OCI-LY1 (cell line): ENCODE results near the gene TMEM200B.

ENCODE experiments used
- H2AFZ ChIP-seq: fragments of 200-600 bp; sonication (generic), shearing (Covaris generic); 2 replicates; pipeline ENCODE4 v1.6.0; 2014; ENCODE audit warnings: antibody characterized with exemption, mild to moderate bottlenecking, low read length
- H3F3A ChIP-seq: fragments of 200-600 bp; sonication (generic), shearing (Covaris generic); 2 replicates; pipeline ENCODE4 v1.6.0; 2014; ENCODE audit warnings: mild to moderate bottlenecking, antibody characterized with exemption, low read length, moderate library complexity; ENCODE audit not compliant: insufficient read depth
- H3K27ac ChIP-seq: fragments of 200-600 bp; sonication (generic); 2 replicates; pipeline ENCODE4 v1.5.1; 2014; ENCODE audit warnings: low read length, mixed run types, mild to moderate bottlenecking, low read depth; ENCODE audit not compliant: poor library complexity, severe bottlenecking
- H3K27me3 ChIP-seq: fragments of 200-600 bp; sonication (generic); 2 replicates; pipeline ENCODE4 v1.6.0; 2014; ENCODE audit warnings: antibody characterized with exemption, mild to moderate bottlenecking, low read length, moderate library complexity; ENCODE audit not compliant: insufficient read depth
- H3K36me3 ChIP-seq: fragments of 200-600 bp; sonication (generic); 2 replicates; pipeline ENCODE4 v1.6.1; 2014; ENCODE audit warnings: mild to moderate bottlenecking, antibody characterized with exemption, low read length, moderate library complexity, mixed read lengths; ENCODE audit not compliant: insufficient read depth
- H3K4me1 ChIP-seq: fragments of 200-600 bp; sonication (generic); 2 replicates; pipeline ENCODE4 v1.5.1; 2014; ENCODE audit warnings: mild to moderate bottlenecking, low read length, moderate library complexity; ENCODE audit not compliant: insufficient read depth, severe bottlenecking
- H3K4me2 ChIP-seq: fragments of 200-600 bp; sonication (generic), shearing (Covaris generic); 2 replicates; pipeline ENCODE4 v1.6.1; 2014; ENCODE audit warnings: low read length
- H3K4me3 ChIP-seq: fragments of 200-600 bp; sonication (generic); 2 replicates; pipeline ENCODE4 v1.5.1; 2014; ENCODE audit warnings: low read length, low read depth, mild to moderate bottlenecking, mixed read lengths; ENCODE audit not compliant: poor library complexity, severe bottlenecking
- H3K79me2 ChIP-seq: fragments of 200-600 bp; shearing (Covaris generic); 2 replicates; pipeline ENCODE4 v1.6.1; 2016; ENCODE audit warnings: mixed run types, low read length, mixed read lengths; ENCODE audit not compliant: insufficient read depth
- H3K9ac ChIP-seq: fragments of 200-600 bp; sonication (generic), shearing (Covaris generic); 2 replicates; pipeline ENCODE4 v1.6.1; 2014; ENCODE audit warnings: mild to moderate bottlenecking, low read length, mixed read lengths
- H3K9me2 ChIP-seq: fragments of 200-600 bp; sonication (generic), shearing (Covaris generic); 2 replicates; pipeline ENCODE4 v1.6.1; 2014; ENCODE audit warnings: low read depth, mild to moderate bottlenecking, low read length, mixed read lengths
- H3K9me3 ChIP-seq: fragments of 200-600 bp; shearing (Covaris generic); 2 replicates; pipeline ENCODE4 v1.6.1; 2014; ENCODE audit warnings: low read length, mixed read lengths
- H4K20me1 ChIP-seq: fragments of 200-600 bp; sonication (generic), shearing (Covaris generic); 2 replicates; pipeline ENCODE4 v1.6.0; 2016; ENCODE audit warnings: mild to moderate bottlenecking, low read length; ENCODE audit not compliant: insufficient read depth
- EZH2 ChIP-seq: fragments of 200-600 bp; sonication (generic), shearing (Covaris generic); IDR thresholded peaks from 2 replicates; pipeline ENCODE4 v1.8.0; 2017; ENCODE audit warnings: borderline replicate concordance, mixed run types, mild to moderate bottlenecking, antibody characterized with exemption, low read length, moderate library complexity, mixed read lengths
- TF ChIP-seq, protein P1 (sequence below): fragments of 200-600 bp; sonication (generic), shearing (Covaris generic); IDR thresholded peaks from 2 replicates; pipeline ENCODE4 v1.5.1; 2017; ENCODE audit warnings: mild to moderate bottlenecking, antibody characterized with exemption, low read length, moderate library complexity, mixed read lengths

TMEM200B gene

DNA sequence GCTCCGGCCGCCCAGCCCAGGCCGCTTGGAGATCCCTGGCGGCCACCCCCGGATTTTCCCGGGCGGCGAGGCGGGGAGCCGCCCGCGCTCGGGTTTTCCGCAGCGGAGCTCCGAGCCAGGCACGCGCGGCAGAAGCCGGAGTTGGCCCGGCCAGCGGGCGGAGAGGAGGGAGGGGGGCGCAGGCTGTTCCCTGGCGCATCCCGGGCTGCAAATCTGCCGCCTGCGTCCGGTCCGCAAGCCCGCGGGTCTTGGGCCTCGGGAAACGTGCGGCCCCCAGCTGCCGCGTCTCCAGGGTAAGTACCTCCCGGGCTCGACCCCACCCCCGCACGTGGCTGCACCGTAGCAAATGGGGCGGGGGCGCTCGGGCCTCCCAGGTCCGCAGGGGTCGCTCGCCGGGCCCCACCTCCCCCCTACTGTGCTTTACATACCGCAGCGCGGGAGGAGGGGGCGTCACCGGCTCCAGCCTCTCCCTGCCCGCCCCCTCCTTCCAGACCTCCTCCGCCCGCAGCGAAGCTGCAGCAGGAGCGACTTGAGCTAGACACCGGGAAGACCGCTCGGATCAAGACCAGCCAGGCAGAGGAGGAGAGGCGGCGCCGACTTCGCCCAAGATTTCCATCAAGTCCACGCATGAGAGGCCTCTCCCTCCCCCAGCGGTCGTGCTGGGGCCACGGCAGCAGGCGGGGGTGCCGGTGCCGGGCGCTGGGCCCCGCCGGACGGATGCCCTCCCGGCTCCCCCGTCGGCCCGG lies 1.6 kb downstream of the TMEM200B start:
- no peaks in the 10 kb centered on the region for H3K9me3 ChIP-seq
- no peaks in the 10 kb centered on the region for H4K20me1 ChIP-seq
- no peaks in the 10 kb centered on the region for H3K79me2 ChIP-seq
- H3K4me1 ChIP-seq = peaks cover 13% of the 10 kb centered on the region
- H3F3A ChIP-seq = no peaks in the 10 kb centered on the region
- peaks cover 7% of the 10 kb centered on the region for H3K27me3 ChIP-seq
- H3K4me2 ChIP-seq = peak overlapping the region; percentile 37; the same call in 1 of the 2 replicates
- TF ChIP-seq, protein P1, sequence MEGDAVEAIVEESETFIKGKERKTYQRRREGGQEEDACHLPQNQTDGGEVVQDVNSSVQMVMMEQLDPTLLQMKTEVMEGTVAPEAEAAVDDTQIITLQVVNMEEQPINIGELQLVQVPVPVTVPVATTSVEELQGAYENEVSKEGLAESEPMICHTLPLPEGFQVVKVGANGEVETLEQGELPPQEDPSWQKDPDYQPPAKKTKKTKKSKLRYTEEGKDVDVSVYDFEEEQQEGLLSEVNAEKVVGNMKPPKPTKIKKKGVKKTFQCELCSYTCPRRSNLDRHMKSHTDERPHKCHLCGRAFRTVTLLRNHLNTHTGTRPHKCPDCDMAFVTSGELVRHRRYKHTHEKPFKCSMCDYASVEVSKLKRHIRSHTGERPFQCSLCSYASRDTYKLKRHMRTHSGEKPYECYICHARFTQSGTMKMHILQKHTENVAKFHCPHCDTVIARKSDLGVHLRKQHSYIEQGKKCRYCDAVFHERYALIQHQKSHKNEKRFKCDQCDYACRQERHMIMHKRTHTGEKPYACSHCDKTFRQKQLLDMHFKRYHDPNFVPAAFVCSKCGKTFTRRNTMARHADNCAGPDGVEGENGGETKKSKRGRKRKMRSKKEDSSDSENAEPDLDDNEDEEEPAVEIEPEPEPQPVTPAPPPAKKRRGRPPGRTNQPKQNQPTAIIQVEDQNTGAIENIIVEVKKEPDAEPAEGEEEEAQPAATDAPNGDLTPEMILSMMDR = no peak
- TF ChIP-seq EZH2 = no peak
- no peaks in the 10 kb centered on the region for H3K9me2 ChIP-seq
- peak overlapping the region; percentile 19 for H3K4me3 ChIP-seq
- H2AFZ ChIP-seq = no peak overlapping the region
- H3K9ac ChIP-seq = no peak overlapping the region
- H3K27ac ChIP-seq = no peak overlapping the region
- peaks cover 17% of the 10 kb centered on the region; the same call in 1 of the 2 replicates for H3K36me3 ChIP-seq

DNA sequence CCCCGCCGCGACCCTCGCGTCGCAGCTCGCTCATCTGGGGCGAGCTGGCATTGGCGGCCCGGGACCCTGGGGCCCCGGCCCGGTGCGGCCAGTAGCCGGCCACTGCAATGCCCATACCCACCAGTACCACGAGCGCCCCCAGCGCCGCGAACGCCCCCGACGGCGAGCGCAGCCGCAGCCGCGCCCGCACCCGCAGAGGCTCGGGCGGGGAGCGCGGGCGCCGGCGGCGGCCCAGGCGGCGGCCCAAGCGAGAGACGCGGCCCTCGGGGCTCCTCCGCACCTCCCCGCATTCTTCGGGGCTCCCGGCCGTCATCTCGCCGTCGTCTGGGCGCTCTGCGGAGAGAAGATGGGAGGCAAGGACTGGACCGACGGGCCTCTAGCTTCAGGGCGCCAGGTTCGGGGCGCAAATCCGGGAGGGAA lies 2.2 kb downstream of the TMEM200B start:
- no peaks in the 10 kb centered on the region for H3K9me3 ChIP-seq
- H3K4me2 ChIP-seq = peak overlapping the region; percentile 37
- H2AFZ ChIP-seq = no peak overlapping the region
- peak overlapping the region; percentile 19 for H3K4me3 ChIP-seq
- H3K27ac ChIP-seq = no peak overlapping the region
- no peaks in the 10 kb centered on the region for H3K79me2 ChIP-seq
- H4K20me1 ChIP-seq = no peaks in the 10 kb centered on the region
- H3F3A ChIP-seq = no peaks in the 10 kb centered on the region
- H3K36me3 ChIP-seq = peaks cover 23% of the 10 kb centered on the region; the same call in 1 of the 2 replicates
- no peaks in the 10 kb centered on the region for H3K9me2 ChIP-seq
- TF ChIP-seq, protein P1 = no peak; the same call in 1 of the 2 replicates
- no peak for TF ChIP-seq EZH2
- no peak overlapping the region for H3K9ac ChIP-seq
- peaks cover 7% of the 10 kb centered on the region for H3K27me3 ChIP-seq
- peaks cover 13% of the 10 kb centered on the region for H3K4me1 ChIP-seq

DNA sequence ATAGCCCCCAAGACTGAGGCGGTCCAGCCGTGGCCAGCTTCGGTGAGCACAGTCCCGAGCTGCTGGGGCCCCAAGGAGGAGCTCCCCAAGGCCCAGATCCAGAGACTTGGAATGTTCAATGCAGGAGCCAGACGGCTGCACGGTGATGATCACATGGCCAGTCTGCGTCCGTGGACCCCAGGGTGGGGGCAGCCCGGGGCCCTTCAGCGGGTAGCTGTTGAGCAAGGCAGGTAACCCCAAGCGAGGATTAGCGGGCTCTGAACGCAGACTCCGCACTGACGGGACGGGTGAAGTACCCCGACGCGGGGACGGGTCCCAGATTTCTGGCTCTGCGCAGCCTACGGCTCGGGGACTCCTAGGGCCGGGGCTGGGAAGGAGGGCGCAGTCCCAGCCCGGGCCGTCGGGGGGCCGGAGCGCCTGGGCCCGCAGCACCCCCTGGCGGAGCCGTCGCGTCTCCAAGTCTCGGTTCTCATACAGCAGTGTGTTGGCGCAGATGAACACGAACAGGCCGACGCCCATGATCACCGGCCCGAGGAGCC lies 2.7 kb downstream of the TMEM200B start:
- Histone ChIP-seq H3K9me3 (no peaks in the 10 kb centered on the region), H3K27ac (no peak overlapping the region), H3K9me2 (no peaks in the 10 kb centered on the region), H3K79me2 (no peaks in the 10 kb centered on the region), H3K4me3 (peak overlapping the region; percentile 14), H3K4me1 (peaks cover 13% of the 10 kb centered on the region), H2AFZ (no peak overlapping the region), H3K36me3 (peaks cover 26% of the 10 kb centered on the region; the same call in 1 of the 2 replicates), H3K27me3 (peaks cover 7% of the 10 kb centered on the region), H3K9ac (no peak overlapping the region), H3F3A (no peaks in the 10 kb centered on the region), H3K4me2 (peak overlapping the region; percentile 23), H4K20me1 (no peaks in the 10 kb centered on the region)
- TF ChIP-seq, protein P1 = peak; percentile 74
- TF ChIP-seq EZH2 = no peak
